ENCODE results near the gene NBAS.

The NBAS gene

GRCh38 chr2:15560988-15561573 lies at the start of gene NBAS:
TSS of gene NBAS (minus strand) at chr2:15561334. CDS start at chr2:15561304, 30 bp downstream.
- in situ Hi-C loops (cut with HindIII; ENCODE audit: low sequenced_read_pairs) = no loop called here

- in situ Hi-C loops (cut with HindIII; ENCODE audit: low sequenced_read_pairs) = no loop called here
Observed at GRCh38 chr2:15610430-15610952, 49.4 kb upstream of the NBAS start.

GRCh38 chr2:15609341-15610042 lies 48.4 kb upstream of the NBAS start:
- in situ Hi-C loops (cut with HindIII; ENCODE audit: low sequenced_read_pairs) = no loop called here

GRCh38 chr2:15608392-15608761 lies 47.2 kb upstream of the NBAS start:
- in situ Hi-C loops (cut with HindIII; ENCODE audit: low sequenced_read_pairs) = no loop called here

GRCh38 chr2:15607709-15608391 lies 46.7 kb upstream of the NBAS start:
- in situ Hi-C loops (cut with HindIII; ENCODE audit: low sequenced_read_pairs) = no loop called here

GRCh38 chr2:15606481-15607441 lies 45.6 kb upstream of the NBAS start:
- in situ Hi-C loops (cut with HindIII; ENCODE audit: low sequenced_read_pairs) = no loop called here

GRCh38 chr2:15605721-15606120 lies 44.6 kb upstream of the NBAS start:
- in situ Hi-C loops (cut with HindIII; ENCODE audit: low sequenced_read_pairs) = no loop called here

GRCh38 chr2:15603948-15604347 lies 42.8 kb upstream of the NBAS start:
- in situ Hi-C loops (cut with HindIII; ENCODE audit: low sequenced_read_pairs) = no loop called here

GRCh38 chr2:15603044-15603765 lies 42.1 kb upstream of the NBAS start:
- in situ Hi-C loops (cut with HindIII; ENCODE audit: low sequenced_read_pairs) = no loop called here

GRCh38 chr2:15602393-15602792 lies 41.3 kb upstream of the NBAS start:
- in situ Hi-C loops (cut with HindIII; ENCODE audit: low sequenced_read_pairs) = no loop called here

GRCh38 chr2:15601681-15602080 lies 40.5 kb upstream of the NBAS start:
- in situ Hi-C loops (cut with HindIII; ENCODE audit: low sequenced_read_pairs) = no loop called here

GRCh38 chr2:15599994-15600393 lies 38.9 kb upstream of the NBAS start:
- in situ Hi-C loops (cut with HindIII; ENCODE audit: low sequenced_read_pairs) = no loop called here

- in situ Hi-C loops (cut with HindIII; ENCODE audit: low sequenced_read_pairs) = no loop called here
Observed at GRCh38 chr2:15596968-15597367, 35.8 kb upstream of the NBAS start.

- in situ Hi-C loops (cut with HindIII; ENCODE audit: low sequenced_read_pairs) = no loop called here
Observed at GRCh38 chr2:15596350-15596749, 35.2 kb upstream of the NBAS start.

GRCh38 chr2:15595936-15596335 lies 34.8 kb upstream of the NBAS start:
- in situ Hi-C loops (cut with HindIII; ENCODE audit: low sequenced_read_pairs) = no loop called here

- in situ Hi-C loops (cut with HindIII; ENCODE audit: low sequenced_read_pairs) = no loop called here
Observed at GRCh38 chr2:15595342-15595905, 34.3 kb upstream of the NBAS start.

GRCh38 chr2:15594291-15595256 lies 33.4 kb upstream of the NBAS start:
- in situ Hi-C loops (cut with HindIII; ENCODE audit: low sequenced_read_pairs) = no loop called here

GRCh38 chr2:15593327-15593705 lies 32.2 kb upstream of the NBAS start:
- in situ Hi-C loops (cut with HindIII; ENCODE audit: low sequenced_read_pairs) = no loop called here

Data from endothelial cell of hepatic sinusoid (primary cell).